GM23248 (cell line): ENCODE data around the gene TBX5. TPM values are rescaled to one million over a fixed set of nuclear protein-coding genes. Genes with fewer than 3 reads are reported as not detected.

Source experiments
- DNase-seq: peaks from one replicate; pipeline ENCODE4 v3.0.0-alpha.2; 2015
- H2AFZ ChIP-seq: fragments of 200-600 bp; sonication (generic); 2 replicates; pipeline ENCODE4 v1.6.1; 2016; ENCODE audit warnings: antibody characterized with exemption
- H3F3A ChIP-seq: fragments of 200-600 bp; sonication (generic); 2 replicates; pipeline ENCODE4 v1.6.1; 2016; ENCODE audit warnings: mild to moderate bottlenecking, antibody characterized with exemption, mixed run types; ENCODE audit not compliant: insufficient read depth
- H3K27ac ChIP-seq: fragments of 200-600 bp; sonication (generic); 2 replicates; pipeline ENCODE4 v1.5.1; 2016; ENCODE audit warnings: mild to moderate bottlenecking
- H3K27me3 ChIP-seq: fragments of 200-600 bp; sonication (generic); replicated peaks from 2 replicates; pipeline ENCODE4 v1.6.1; 2016; ENCODE audit warnings: mild to moderate bottlenecking; ENCODE audit not compliant: insufficient read depth
- H3K36me3 ChIP-seq: fragments of 200-600 bp; sonication (generic); 2 replicates; pipeline ENCODE4 v1.6.1; 2016; ENCODE audit warnings: low read depth, mild to moderate bottlenecking
- H3K4me1 ChIP-seq: fragments of 200-600 bp; sonication (generic); 2 replicates; pipeline ENCODE4 v1.6.1; 2016; ENCODE audit warnings: mild to moderate bottlenecking; ENCODE audit not compliant: insufficient read depth
- H3K4me2 ChIP-seq: fragments of 200-600 bp; sonication (generic); one replicate; pipeline ENCODE4 v1.6.1; 2016; ENCODE audit warnings: mild to moderate bottlenecking; ENCODE audit not compliant: unreplicated experiment
- H3K4me3 ChIP-seq: fragments of 200-600 bp; sonication (generic); 2 replicates; pipeline ENCODE4 v1.5.1; 2016; ENCODE audit warnings: mild to moderate bottlenecking
- H3K79me2 ChIP-seq: fragments of 200-600 bp; sonication (generic); 2 replicates; pipeline ENCODE4 v1.6.1; 2016; ENCODE audit warnings: mild to moderate bottlenecking; ENCODE audit not compliant: insufficient read depth
- H3K9ac ChIP-seq: fragments of 200-600 bp; sonication (generic); 2 replicates; pipeline ENCODE4 v1.6.1; 2016; ENCODE audit warnings: mild to moderate bottlenecking
- H3K9me2 ChIP-seq: fragments of 200-600 bp; sonication (generic); 2 replicates; pipeline ENCODE4 v1.6.1; 2016; ENCODE audit warnings: mixed run types, mild to moderate bottlenecking, moderate library complexity; ENCODE audit not compliant: insufficient read depth
- H3K9me3 ChIP-seq: fragments of 200-600 bp; sonication (generic); one replicate; pipeline ENCODE4 v1.6.1; 2017; ENCODE audit warnings: low read depth
- H4K20me1 ChIP-seq: fragments of 200-600 bp; sonication (generic); 2 replicates; pipeline ENCODE4 v1.6.0; 2016; ENCODE audit not compliant: insufficient read depth
- EZH2 ChIP-seq: fragments of 200-600 bp; sonication (generic); IDR thresholded peaks from 2 replicates; pipeline ENCODE4 v1.6.1; 2018; ENCODE audit warnings: antibody characterized with exemption, mild to moderate bottlenecking; ENCODE audit not compliant: insufficient read depth, poor library complexity, severe bottlenecking
- EZH2phosphoT487 ChIP-seq: fragments of 200-600 bp; sonication (generic); IDR thresholded peaks from 2 replicates; pipeline ENCODE4 v1.6.1; 2018; ENCODE audit warnings: antibody characterized with exemption, moderate library complexity, mild to moderate bottlenecking, low read depth; ENCODE audit not compliant: insufficient read depth
- WGBS, 2 experiments: methylation state at CpG; one replicate each; pipeline ENCODE4 v1.1.6; 2015 to 2017; ENCODE audit warnings: low lambda C conversion rate in 2 of 2, low coverage in 1 of 2; ENCODE audit errors: missing lambda C conversion rate in 2 of 2; 5-methylcytosine and 5-hydroxymethylcytosine counted together
- in situ Hi-C: fragments of 300-500 bp; cut with MboI; formaldehyde crosslinking; loops from 2 replicates; pipeline ENCODE4 v1.15.0; 2020
- polyA plus RNA-seq: library from polyadenylated mRNA; unstranded; fragments of >200 nt; fragmentation: Nextera tagmentation; extraction: Ambion mirVana; gene quantifications from 2 replicates; pipeline ENCODE4 v1.2.1, GENCODE V29; 2016
- total RNA-seq: library from RNA; depleted of rRNA; stranded (reverse); fragments of >200 nt; shearing (Covaris generic); gene quantifications from 2 replicates; pipeline ENCODE4 v1.2.3, GENCODE V29; 2014

TBX5 gene
- total and polyA plus RNA-seq, 2 experiments from 2014 or later, result 24.5 to 30.0 TPM

DNA sequence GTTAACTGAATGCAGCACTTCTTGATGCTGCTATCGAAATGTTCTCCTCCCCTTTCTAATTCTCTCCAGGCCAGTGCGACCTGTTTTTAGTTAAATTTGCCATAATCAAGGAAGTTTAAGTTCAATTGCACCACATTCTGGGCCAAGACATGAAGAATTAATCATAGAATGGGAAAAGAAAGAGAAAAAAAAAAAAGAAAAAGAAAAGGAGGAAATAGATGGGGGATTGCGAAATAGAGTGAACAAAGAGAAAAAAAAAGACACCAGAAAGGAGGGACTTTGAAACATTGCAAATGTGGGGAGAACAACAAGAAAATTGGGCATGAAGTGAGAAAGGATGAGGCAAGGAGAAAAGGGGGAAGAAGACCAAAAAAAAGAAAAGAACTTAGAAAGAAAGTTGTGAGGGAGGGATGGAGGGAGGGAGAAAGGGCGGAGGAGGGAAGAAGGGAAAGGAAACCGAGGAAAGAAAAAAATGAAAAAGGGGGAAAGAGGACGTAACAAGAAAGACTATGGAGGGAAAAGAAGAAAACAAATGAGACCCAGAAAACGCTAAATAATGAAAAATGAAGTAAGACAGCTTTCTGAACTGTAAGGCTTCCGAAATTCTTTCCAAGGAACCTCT lies 32.8 kb upstream of the TBX5 start:
- peak overlapping the region; percentile 62 for H3K9ac ChIP-seq
- H3K9me2 ChIP-seq, result no peaks in the 10 kb centered on the region
- no peaks in the 10 kb centered on the region for H3F3A ChIP-seq
- no peaks in the 10 kb centered on the region for H4K20me1 ChIP-seq
- no peak for TF ChIP-seq EZH2phosphoT487
- TF ChIP-seq EZH2, result peak; percentile 58
- H3K36me3 ChIP-seq, result no peaks in the 10 kb centered on the region
- peak overlapping the region; percentile 24 for H3K27ac ChIP-seq
- H3K4me2 ChIP-seq, result peak overlapping the region; percentile 56
- H3K79me2 ChIP-seq, result no peaks in the 10 kb centered on the region
- peak overlapping the region; percentile 70 for H2AFZ ChIP-seq
- DNase-seq, result peak; percentile 53
- H3K27me3 ChIP-seq, result peaks cover 23% of the 10 kb centered on the region
- H3K9me3 ChIP-seq, result no peaks in the 10 kb centered on the region
- in situ Hi-C loops, result no loop called here
- WGBS, 2 experiments, result 15 to 34% methylated on average over 7 to 8 of the region's 8 CpGs
- H3K4me1 ChIP-seq, result peaks cover 10% of the 10 kb centered on the region
- peak overlapping the region; percentile 52 for H3K4me3 ChIP-seq

DNA sequence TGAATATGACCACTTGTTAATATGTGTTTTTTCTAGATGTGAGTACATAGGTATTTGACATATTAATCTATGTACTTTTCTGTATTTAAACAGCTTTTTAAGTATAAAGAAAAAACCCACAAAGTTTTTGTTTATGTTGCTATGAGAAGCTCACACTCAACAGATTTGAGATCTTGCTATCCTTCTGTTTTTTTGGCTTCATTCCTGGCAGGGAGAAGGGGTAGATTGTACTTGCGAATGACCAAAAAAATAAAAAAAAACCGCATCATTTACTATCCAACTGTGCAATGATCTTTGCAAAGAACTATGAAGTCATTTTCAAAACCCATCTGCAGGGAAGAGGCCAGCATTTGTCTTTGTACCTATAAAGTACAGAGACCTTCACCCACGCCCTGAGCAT lies 28.4 kb upstream of the TBX5 start:
- no peaks in the 10 kb centered on the region for H3K9me2 ChIP-seq
- H3K9me3 ChIP-seq, result no peaks in the 10 kb centered on the region
- no peak overlapping the region for H3K9ac ChIP-seq
- H3K27ac ChIP-seq, result no peak overlapping the region
- peaks cover 21% of the 10 kb centered on the region for H3F3A ChIP-seq
- no peak overlapping the region for H3K4me2 ChIP-seq
- TF ChIP-seq EZH2phosphoT487 (no peak), EZH2 (no peak)
- in situ Hi-C loops, result no loop called here
- H3K4me1 ChIP-seq, result peaks cover 33% of the 10 kb centered on the region
- no peaks in the 10 kb centered on the region for H3K36me3 ChIP-seq
- no peak overlapping the region for H2AFZ ChIP-seq
- H3K79me2 ChIP-seq, result no peaks in the 10 kb centered on the region
- no peak overlapping the region for H3K4me3 ChIP-seq
- DNase-seq, result peak; percentile 18
- 62 to 68% methylated on average over 3 of the region's 3 CpGs for WGBS, 2 experiments
- no peaks in the 10 kb centered on the region for H4K20me1 ChIP-seq
- no peaks in the 10 kb centered on the region for H3K27me3 ChIP-seq

DNA sequence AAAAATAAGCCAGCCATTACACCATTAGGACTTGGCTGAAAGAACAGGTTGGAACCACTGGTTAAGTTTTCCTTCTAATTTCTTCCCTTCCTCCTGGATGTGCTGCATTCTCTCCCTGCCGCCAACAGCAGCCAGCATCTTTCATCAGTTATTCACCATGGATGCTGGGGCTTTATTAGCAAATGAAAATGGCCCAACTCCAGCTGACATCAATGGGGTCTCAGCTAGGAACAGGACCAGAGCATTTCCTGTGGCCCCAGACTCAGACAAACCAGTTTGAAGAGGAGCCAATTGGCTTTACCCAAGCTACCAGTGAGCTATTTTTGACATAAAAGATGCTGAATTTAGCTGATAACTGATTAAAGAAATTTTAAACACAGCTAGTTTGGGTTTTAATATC lies 26.0 kb upstream of the TBX5 start:
- Histone ChIP-seq H4K20me1 (no peaks in the 10 kb centered on the region), H3K9me3 (no peaks in the 10 kb centered on the region), H3F3A (peaks cover 21% of the 10 kb centered on the region), H3K27ac (peak overlapping the region; percentile 87), H3K4me1 (peaks cover 28% of the 10 kb centered on the region), H2AFZ (0 out of 2 replicates have a peak overlapping the region, but pooled peaks have one; percentile 5), H3K9ac (no peak overlapping the region), H3K27me3 (no peaks in the 10 kb centered on the region), H3K36me3 (no peaks in the 10 kb centered on the region), H3K79me2 (no peaks in the 10 kb centered on the region), H3K4me3 (no peak overlapping the region), H3K4me2 (peak overlapping the region; percentile 39), H3K9me2 (no peaks in the 10 kb centered on the region)
- in situ Hi-C loops, result no loop called here
- TF ChIP-seq EZH2phosphoT487 (no peak), EZH2 (no peak)
- WGBS, 2 experiments, result 50 to 65% methylated on average over 1 of the region's 1 CpG
- DNase-seq, result peak; percentile 31

DNA sequence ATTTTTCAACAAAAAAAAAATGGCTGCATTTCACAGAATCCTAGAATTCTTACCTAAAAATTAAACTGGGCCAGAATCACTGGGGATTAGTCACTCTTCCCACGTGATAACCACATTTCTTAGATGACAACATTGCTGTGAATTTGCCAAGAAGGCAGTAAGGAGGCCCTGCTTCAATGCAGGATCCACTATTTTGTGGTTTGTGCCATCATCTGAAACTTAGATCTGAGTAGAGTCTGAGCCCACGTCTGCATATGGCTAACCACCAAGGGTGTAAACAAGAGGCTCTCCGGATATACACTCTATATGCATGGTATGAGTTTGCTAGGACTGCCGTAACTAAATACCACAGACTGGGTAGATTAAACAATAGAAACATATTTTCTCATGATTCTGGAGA lies 24.4 kb upstream of the TBX5 start:
- peaks cover 31% of the 10 kb centered on the region for H3F3A ChIP-seq
- H3K27ac ChIP-seq, result peak overlapping the region; percentile 87
- no peak overlapping the region for H2AFZ ChIP-seq
- H3K4me3 ChIP-seq, result peak overlapping the region; percentile 24
- no peaks in the 10 kb centered on the region for H3K9me2 ChIP-seq
- H3K9ac ChIP-seq, result peak overlapping the region; percentile 32
- H4K20me1 ChIP-seq, result no peaks in the 10 kb centered on the region
- H3K4me2 ChIP-seq, result peak overlapping the region; percentile 59
- H3K36me3 ChIP-seq, result no peaks in the 10 kb centered on the region
- TF ChIP-seq EZH2phosphoT487 (peak; percentile 88; the same call in 1 of the 2 replicates), EZH2 (no peak)
- H3K9me3 ChIP-seq, result no peaks in the 10 kb centered on the region
- peak; percentile 98 for DNase-seq
- no peaks in the 10 kb centered on the region for H3K27me3 ChIP-seq
- 1% methylated on average over 4 of the region's 4 CpGs for WGBS, 2 experiments
- no peaks in the 10 kb centered on the region for H3K79me2 ChIP-seq
- H3K4me1 ChIP-seq, result peaks cover 35% of the 10 kb centered on the region
- in situ Hi-C loops, result no loop called here
